ENCODE data around the gene BRMS1L. TPM values are rescaled to one million over a fixed set of nuclear protein-coding genes. Genes with fewer than 3 reads are reported as not detected.
A peak's percentile ranks its signal among the peaks of the same experiment; 100 is the strongest.

The BRMS1L gene
- total and polyA plus RNA-seq, 2 of the 13 experiments (the other 11 are each of a cell fraction or from before 2014, with no cell fraction given) = 21.1 to 23.8 TPM

- TF ChIP-seq, protein P1, sequence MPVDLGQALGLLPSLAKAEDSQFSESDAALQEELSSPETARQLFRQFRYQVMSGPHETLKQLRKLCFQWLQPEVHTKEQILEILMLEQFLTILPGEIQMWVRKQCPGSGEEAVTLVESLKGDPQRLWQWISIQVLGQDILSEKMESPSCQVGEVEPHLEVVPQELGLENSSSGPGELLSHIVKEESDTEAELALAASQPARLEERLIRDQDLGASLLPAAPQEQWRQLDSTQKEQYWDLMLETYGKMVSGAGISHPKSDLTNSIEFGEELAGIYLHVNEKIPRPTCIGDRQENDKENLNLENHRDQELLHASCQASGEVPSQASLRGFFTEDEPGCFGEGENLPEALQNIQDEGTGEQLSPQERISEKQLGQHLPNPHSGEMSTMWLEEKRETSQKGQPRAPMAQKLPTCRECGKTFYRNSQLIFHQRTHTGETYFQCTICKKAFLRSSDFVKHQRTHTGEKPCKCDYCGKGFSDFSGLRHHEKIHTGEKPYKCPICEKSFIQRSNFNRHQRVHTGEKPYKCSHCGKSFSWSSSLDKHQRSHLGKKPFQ (CRISPR knock-in tag; IDR thresholded peaks at IDR 0.05; ENCODE audit: insufficient replicate concordance) = no peak
- TF ChIP-seq, protein P2, sequence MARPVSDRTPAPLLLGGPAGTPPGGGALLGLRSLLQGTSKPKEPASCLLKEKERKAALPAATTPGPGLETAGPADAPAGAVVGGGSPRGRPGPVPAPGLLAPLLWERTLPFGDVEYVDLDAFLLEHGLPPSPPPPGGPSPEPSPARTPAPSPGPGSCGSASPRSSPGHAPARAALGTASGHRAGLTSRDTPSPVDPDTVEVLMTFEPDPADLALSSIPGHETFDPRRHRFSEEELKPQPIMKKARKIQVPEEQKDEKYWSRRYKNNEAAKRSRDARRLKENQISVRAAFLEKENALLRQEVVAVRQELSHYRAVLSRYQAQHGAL (CRISPR knock-in tag; IDR thresholded peaks at IDR 0.05; ENCODE audit: not compliant biosample characterization) = no peak
- TF ChIP-seq, protein P3, sequence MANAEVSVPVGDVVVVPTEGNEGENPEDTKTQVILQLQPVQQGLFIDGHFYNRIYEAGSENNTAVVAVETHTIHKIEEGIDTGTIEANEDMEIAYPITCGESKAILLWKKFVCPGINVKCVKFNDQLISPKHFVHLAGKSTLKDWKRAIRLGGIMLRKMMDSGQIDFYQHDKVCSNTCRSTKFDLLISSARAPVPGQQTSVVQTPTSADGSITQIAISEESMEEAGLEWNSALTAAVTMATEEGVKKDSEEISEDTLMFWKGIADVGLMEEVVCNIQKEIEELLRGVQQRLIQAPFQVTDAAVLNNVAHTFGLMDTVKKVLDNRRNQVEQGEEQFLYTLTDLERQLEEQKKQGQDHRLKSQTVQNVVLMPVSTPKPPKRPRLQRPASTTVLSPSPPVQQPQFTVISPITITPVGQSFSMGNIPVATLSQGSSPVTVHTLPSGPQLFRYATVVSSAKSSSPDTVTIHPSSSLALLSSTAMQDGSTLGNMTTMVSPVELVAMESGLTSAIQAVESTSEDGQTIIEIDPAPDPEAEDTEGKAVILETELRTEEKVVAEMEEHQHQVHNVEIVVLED (CRISPR knock-in tag; IDR thresholded peaks at IDR 0.05; ENCODE audit: borderline replicate concordance) = no peak
- TF ChIP-seq ZNF768 (CRISPR knock-in tag; IDR thresholded peaks at IDR 0.05) (no peak; the same call in 1 of the 2 replicates), NCOR1 (IDR thresholded peaks at IDR 0.05; ENCODE audit: borderline replicate concordance, low read length) (no peak), RORA (CRISPR knock-in tag; IDR thresholded peaks at IDR 0.05) (no peak), NAIF1 (CRISPR knock-in tag; IDR thresholded peaks at IDR 0.05; ENCODE audit: borderline replicate concordance) (no peak), ZKSCAN5 (CRISPR knock-in tag; IDR thresholded peaks at IDR 0.05) (no peak), RXRB (CRISPR knock-in tag; IDR thresholded peaks at IDR 0.05; ENCODE audit: borderline replicate concordance) (peak; percentile 55; the same call in 1 of the 2 replicates), RBM22 (optimal IDR thresholded peaks at IDR 0.05; ENCODE audit: low read length) (no peak), NR3C1 (CRISPR knock-in tag; IDR thresholded peaks at IDR 0.05) (no peak), FOSL2 (CRISPR knock-in tag; IDR thresholded peaks at IDR 0.05) (peak; percentile 8; the same call in 1 of the 2 replicates), IRF9 (CRISPR knock-in tag; IDR thresholded peaks at IDR 0.05; ENCODE audit: borderline replicate concordance) (no peak), ZNF143 (CRISPR knock-in tag; IDR thresholded peaks at IDR 0.05) (no peak), ERF (CRISPR knock-in tag; IDR thresholded peaks at IDR 0.05) (peak; percentile 54; the same call in 1 of the 2 replicates), HIVEP1 (CRISPR knock-in tag; IDR thresholded peaks at IDR 0.05) (no peak), ZNF414 (CRISPR knock-in tag; IDR thresholded peaks at IDR 0.05) (no peak), CREB1 (IDR thresholded peaks at IDR 0.05) (peak; percentile 71), CREB1 (CRISPR knock-in tag; IDR thresholded peaks at IDR 0.05) (no peak)
- TF ChIP-seq, protein P4, sequence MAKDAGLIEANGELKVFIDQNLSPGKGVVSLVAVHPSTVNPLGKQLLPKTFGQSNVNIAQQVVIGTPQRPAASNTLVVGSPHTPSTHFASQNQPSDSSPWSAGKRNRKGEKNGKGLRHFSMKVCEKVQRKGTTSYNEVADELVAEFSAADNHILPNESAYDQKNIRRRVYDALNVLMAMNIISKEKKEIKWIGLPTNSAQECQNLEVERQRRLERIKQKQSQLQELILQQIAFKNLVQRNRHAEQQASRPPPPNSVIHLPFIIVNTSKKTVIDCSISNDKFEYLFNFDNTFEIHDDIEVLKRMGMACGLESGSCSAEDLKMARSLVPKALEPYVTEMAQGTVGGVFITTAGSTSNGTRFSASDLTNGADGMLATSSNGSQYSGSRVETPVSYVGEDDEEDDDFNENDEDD (CRISPR knock-in tag; IDR thresholded peaks at IDR 0.05; ENCODE audit: borderline replicate concordance) = no peak
Measured at GRCh38 chr14:35821564-35822411, 4.3 kb upstream of the BRMS1L start (continued).

Data from HepG2 (cell line).